ENCODE data around the gene SGCD. TPM values are rescaled to one million over a fixed set of nuclear protein-coding genes. Genes with fewer than 3 reads are reported as not detected.

SGCD gene
- total RNA-seq, 2 experiments from 2014 or later: not detected

- ATAC-seq: no peak
- intact Hi-C loops (cut with micrococcal nuclease): no loop called here
- POLR2A ChIA-PET: no interaction called here
- Mint-ChIP-seq H3K27me3 (peaks cover 10% of the 10 kb centered on the region), H3K36me3 (ENCODE audit: low read depth) (no peaks in the 10 kb centered on the region), H3K9me3 (no peaks in the 10 kb centered on the region), H3K4me1 (ENCODE audit: low read depth) (no peaks in the 10 kb centered on the region), H3K27ac (no peak overlapping the region), H3K4me3 (no peak overlapping the region)
- no peak for TF ChIP-seq CTCF (IDR thresholded peaks at IDR 0.05)
- DNase-seq: no peak
- CTCF ChIA-PET: no interaction called here
Observed at GRCh38 chr5:156367597-156367996, 40.6 kb downstream of the SGCD start.

- DNase-seq (no peak), ATAC-seq (no peak)
- Mint-ChIP-seq H3K36me3 (ENCODE audit: low read depth) (no peaks in the 10 kb centered on the region), H3K4me1 (ENCODE audit: low read depth) (no peaks in the 10 kb centered on the region), H3K27me3 (peaks cover 4% of the 10 kb centered on the region), H3K4me3 (no peak overlapping the region), H3K27ac (no peak overlapping the region), H3K9me3 (no peaks in the 10 kb centered on the region)
- CTCF ChIA-PET: interaction anchor here (1.1 kb wide), 1 partner anchor 12 kb away, joined by 4 read pairs; no protein-coding TSS in a partner anchor
- intact Hi-C loops (cut with micrococcal nuclease): no loop called here
- no peak for TF ChIP-seq CTCF (IDR thresholded peaks at IDR 0.05)
- POLR2A ChIA-PET: no interaction called here
Observed at GRCh38 chr5:156375895-156376495, 49.0 kb downstream of the SGCD start.

- ChIA-PET CTCF (no interaction called here), POLR2A (no interaction called here)
- Mint-ChIP-seq H3K27ac (no peak overlapping the region), H3K4me1 (ENCODE audit: low read depth) (no peaks in the 10 kb centered on the region), H3K9me3 (no peaks in the 10 kb centered on the region), H3K4me3 (no peak overlapping the region), H3K27me3 (peaks cover 4% of the 10 kb centered on the region), H3K36me3 (ENCODE audit: low read depth) (no peaks in the 10 kb centered on the region)
- DNase-seq (no peak), ATAC-seq (no peak)
- intact Hi-C loops (cut with micrococcal nuclease): no loop called here
- TF ChIP-seq CTCF (IDR thresholded peaks at IDR 0.05): no peak
Observed at GRCh38 chr5:156376751-156377150, 49.8 kb downstream of the SGCD start.

- CTCF ChIA-PET: no interaction called here
- POLR2A ChIA-PET: no interaction called here
- Mint-ChIP-seq H3K27me3 (peaks cover 4% of the 10 kb centered on the region), H3K9me3 (no peaks in the 10 kb centered on the region), H3K36me3 (ENCODE audit: low read depth) (no peaks in the 10 kb centered on the region), H3K4me3 (no peak overlapping the region), H3K4me1 (ENCODE audit: low read depth) (no peaks in the 10 kb centered on the region), H3K27ac (no peak overlapping the region)
- intact Hi-C loops (cut with micrococcal nuclease): no loop called here
- DNase-seq (no peak), ATAC-seq (no peak)
- TF ChIP-seq CTCF (IDR thresholded peaks at IDR 0.05): no peak
Observed at GRCh38 chr5:156378159-156378558, 51.2 kb downstream of the SGCD start.

GRCh38 chr5:156379206-156379605 lies 52.2 kb downstream of the SGCD start:
- peaks cover 4% of the 10 kb centered on the region for H3K27me3 Mint-ChIP-seq
- H3K4me1 Mint-ChIP-seq (ENCODE audit: low read depth): no peaks in the 10 kb centered on the region
- intact Hi-C loops (cut with micrococcal nuclease): no loop called here
- no peaks in the 10 kb centered on the region for H3K9me3 Mint-ChIP-seq
- ATAC-seq: no peak
- no peak overlapping the region for H3K4me3 Mint-ChIP-seq
- no peaks in the 10 kb centered on the region for H3K36me3 Mint-ChIP-seq (ENCODE audit: low read depth)
- no peak for TF ChIP-seq CTCF (IDR thresholded peaks at IDR 0.05)
- DNase-seq: no peak
- H3K27ac Mint-ChIP-seq: no peak overlapping the region
- ChIA-PET POLR2A (no interaction called here), CTCF (no interaction called here)

All from activated CD8-positive, alpha-beta T cell treated with anti-CD3 and anti-CD28 coated beads for 36 hours (primary cell).